Uterine smooth muscle cell (primary cell): Measurements from ENCODE around the gene PRLR. TPM values are rescaled to one million over a fixed set of nuclear protein-coding genes. Genes with fewer than 3 reads are reported as not detected.

Experiments used
- total RNA-seq: library from RNA; depleted of rRNA; stranded (reverse); fragments of >200 nt; gene quantifications from 2 replicates; pipeline ENCODE4 v1.2.3, GENCODE V29; 2014

PRLR gene
- 1.2 and 1.7 TPM in 2 replicates for total RNA-seq

GRCh38 chr5:35230038-35230611, at the start of gene PRLR:
PRLR (minus strand) TSS chr5:35230487; CDS start chr5:35089620, 140,867 bp downstream.

DNA sequence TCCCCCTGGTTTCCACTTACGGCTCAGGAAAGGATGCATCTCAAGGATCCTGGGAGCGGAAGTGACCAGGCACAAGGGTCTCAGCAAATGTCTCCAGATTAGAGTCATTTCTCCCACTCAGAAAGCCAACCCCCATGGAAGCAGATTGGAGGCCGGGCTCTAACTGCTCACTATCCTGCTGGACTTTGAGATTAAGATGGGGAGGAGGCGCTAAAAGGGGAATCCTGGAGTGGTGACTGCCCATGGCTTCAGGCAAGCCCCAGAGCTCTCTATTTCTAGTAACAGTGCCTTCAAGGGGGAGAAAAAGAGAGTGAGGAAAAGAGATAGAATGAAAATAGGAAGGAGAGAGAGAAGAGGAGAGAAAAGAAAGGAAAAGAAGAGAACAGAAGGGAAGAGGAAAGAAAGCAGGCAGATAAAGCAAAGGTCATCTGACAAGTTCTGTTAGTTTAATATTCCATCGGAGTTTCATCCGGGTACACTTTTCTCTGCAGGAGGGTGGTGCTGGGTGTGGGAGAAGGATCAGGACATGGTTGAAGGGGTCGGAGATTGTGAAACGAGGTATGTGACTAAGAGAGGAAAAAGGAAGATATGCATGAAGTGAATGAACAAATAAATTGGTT, 182.4 kb downstream of the PRLR start, which contains the start of gene AGXT2:
Gene AGXT2, minus strand, starts transcription at position 165 of the 620 bp plus-strand sequence. Its CDS starts 57 bp downstream, at position 108.

Other genes with a start within 250 kb of the PRLR start
- gene AGXT2, start 182.5 kb downstream of the PRLR start, total RNA-seq, result not detected in 2 replicates